ENCODE results near the gene GNAQ. TPM values are rescaled to one million over a fixed set of nuclear protein-coding genes. Genes with fewer than 3 reads are reported as not detected.
A peak's percentile ranks its signal among the peaks of the same experiment; 100 is the strongest.

Gene GNAQ
- total and polyA plus RNA-seq, 8 donors = 55.5 to 95.5 (median 62.8) TPM

DNA sequence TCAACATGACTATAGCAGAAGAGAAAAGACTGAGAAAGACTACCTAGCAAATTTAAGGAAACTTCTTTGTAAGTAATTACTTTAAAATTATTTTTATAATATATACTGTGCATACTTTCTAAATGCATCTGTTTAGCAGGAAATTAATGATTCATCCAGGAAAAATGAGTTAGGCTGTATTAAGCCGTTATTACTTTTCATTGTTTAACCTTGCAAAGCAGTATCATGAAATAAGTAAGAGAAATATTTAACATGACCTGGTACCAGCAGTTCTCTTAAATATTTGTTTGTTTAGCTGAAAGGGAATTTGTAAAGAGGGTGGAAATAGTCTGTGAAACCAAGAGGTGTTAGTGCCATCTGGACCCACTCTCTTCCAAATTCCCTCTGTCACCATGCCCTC is 175.0 kb downstream of the GNAQ start:
- peak overlapping the region in 1 of 2 donors; percentile 14 for H3K27ac ChIP-seq
- H3K9me3 ChIP-seq = no peaks in the 10 kb centered on the region
- H3K27me3 ChIP-seq = no peaks in the 10 kb centered on the region
- intact Hi-C loops (cut with DNase I) = loop anchor here in 1 of 2 donors (10.0 kb wide), 1 partner anchor 58 kb away; no protein-coding TSS in a partner anchor
- DNase-seq (no peak), ATAC-seq (no peak)
- H3K4me1 ChIP-seq = peaks cover 0 to 40% of the 10 kb centered on the region in 2 donors
- TF ChIP-seq, protein P1, sequence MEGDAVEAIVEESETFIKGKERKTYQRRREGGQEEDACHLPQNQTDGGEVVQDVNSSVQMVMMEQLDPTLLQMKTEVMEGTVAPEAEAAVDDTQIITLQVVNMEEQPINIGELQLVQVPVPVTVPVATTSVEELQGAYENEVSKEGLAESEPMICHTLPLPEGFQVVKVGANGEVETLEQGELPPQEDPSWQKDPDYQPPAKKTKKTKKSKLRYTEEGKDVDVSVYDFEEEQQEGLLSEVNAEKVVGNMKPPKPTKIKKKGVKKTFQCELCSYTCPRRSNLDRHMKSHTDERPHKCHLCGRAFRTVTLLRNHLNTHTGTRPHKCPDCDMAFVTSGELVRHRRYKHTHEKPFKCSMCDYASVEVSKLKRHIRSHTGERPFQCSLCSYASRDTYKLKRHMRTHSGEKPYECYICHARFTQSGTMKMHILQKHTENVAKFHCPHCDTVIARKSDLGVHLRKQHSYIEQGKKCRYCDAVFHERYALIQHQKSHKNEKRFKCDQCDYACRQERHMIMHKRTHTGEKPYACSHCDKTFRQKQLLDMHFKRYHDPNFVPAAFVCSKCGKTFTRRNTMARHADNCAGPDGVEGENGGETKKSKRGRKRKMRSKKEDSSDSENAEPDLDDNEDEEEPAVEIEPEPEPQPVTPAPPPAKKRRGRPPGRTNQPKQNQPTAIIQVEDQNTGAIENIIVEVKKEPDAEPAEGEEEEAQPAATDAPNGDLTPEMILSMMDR (IDR thresholded peaks at IDR 0.05) = no peak
- no peak overlapping the region for H3K4me3 ChIP-seq
- peaks cover 0 to 9% of the 10 kb centered on the region in 2 donors for H3K36me3 ChIP-seq

DNA sequence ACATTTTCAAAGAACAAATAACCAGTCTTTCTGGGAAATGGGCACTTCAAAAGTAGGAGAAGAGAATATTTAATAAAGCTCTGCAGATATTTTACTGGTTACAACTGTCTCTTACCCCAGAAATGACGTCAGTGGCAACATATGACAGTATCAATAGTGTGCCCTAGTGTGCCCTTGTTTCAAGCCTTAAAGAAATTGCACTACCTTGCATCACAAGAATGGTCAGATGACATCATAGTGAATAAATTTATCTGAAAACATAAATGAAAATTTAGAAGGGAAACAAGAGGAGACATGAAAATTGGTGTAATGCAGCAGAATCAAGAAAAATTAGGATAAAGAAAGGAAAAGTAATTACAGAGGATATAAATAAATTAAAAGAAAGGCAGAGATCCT is 176.7 kb downstream of the GNAQ start:
- Histone ChIP-seq H3K4me1 (peaks cover 0 to 55% of the 10 kb centered on the region in 2 donors), H3K36me3 (no peaks in the 10 kb centered on the region), H3K4me3 (no peak overlapping the region), H3K27me3 (no peaks in the 10 kb centered on the region), H3K27ac (no peak overlapping the region), H3K9me3 (no peaks in the 10 kb centered on the region)
- no peak for ATAC-seq
- no peak for DNase-seq
- intact Hi-C loops (cut with DNase I) = loop anchor here in 1 of 2 donors (10.0 kb wide), 1 partner anchor 60 kb away; no protein-coding TSS in a partner anchor
- TF ChIP-seq, protein P1 (IDR thresholded peaks at IDR 0.05) = no peak

DNA sequence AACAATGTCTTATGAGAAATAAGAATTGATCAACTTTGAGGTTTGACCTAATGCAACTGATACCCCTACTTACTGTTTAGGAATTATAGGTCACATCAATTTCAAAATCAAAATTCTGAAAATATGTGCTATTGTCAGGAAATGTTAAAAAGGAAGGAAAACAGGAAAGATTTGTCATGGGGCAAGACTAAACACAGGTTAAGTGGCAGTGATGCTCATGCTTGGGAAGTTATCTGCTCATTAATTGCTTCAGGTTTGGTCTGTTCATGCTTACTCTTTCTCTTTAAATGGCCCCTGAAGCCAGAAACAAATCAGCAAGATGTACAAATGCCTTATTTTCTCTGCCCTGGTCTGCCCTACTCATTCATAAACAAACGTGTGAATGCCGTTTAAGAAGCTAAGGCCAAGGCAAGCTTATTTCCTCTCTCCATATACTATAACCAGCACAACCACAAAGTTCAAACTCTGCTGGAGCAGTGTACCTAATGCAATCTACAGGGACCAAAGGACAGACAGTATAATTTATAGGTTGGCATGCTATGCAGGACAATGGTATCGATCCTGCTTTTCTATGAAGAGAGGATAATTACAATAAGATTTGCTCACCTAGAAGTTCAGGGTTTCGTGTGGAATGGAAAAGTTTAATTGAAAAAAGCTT is 177.2 kb downstream of the GNAQ start:
- no peak overlapping the region for H3K27ac ChIP-seq
- intact Hi-C loops (cut with DNase I) = loop anchor here in 1 of 2 donors (10.0 kb wide), 1 partner anchor 60 kb away; no protein-coding TSS in a partner anchor
- ATAC-seq = no peak

DNA sequence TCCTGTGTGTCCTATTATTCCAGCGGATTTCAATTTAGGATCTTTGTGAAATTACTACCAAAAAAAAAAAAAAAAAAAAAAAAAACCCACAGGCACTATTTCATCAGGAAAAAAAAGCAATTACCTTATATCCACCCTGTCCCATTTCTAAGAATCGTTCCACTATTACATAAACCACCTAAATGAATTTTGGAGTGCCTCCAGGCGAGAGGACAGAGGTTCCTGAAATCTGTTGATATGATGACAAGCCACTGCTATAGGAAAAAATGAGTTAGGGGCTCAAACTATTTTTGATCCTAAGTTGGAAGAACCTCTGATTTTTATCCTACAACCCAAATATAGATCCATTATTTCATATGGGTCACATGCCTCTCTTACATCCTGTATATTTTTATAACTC is 177.9 kb downstream of the GNAQ start:
- ATAC-seq (no peak), DNase-seq (no peak)
- H3K36me3 ChIP-seq = no peaks in the 10 kb centered on the region
- H3K9me3 ChIP-seq = no peaks in the 10 kb centered on the region
- intact Hi-C loops (cut with DNase I) = loop anchor here in 1 of 2 donors (10.0 kb wide), 1 partner anchor 61 kb away; no protein-coding TSS in a partner anchor
- no peaks in the 10 kb centered on the region for H3K27me3 ChIP-seq
- no peak overlapping the region for H3K4me3 ChIP-seq
- H3K27ac ChIP-seq = peak overlapping the region in 1 of 2 donors; percentile 64
- H3K4me1 ChIP-seq = peaks cover 5 to 67% of the 10 kb centered on the region in 2 donors
- TF ChIP-seq, protein P1 (IDR thresholded peaks at IDR 0.05) = no peak

More for the DNA sequence above, 177.2 kb downstream of the GNAQ start:
- peaks cover 0 to 60% of the 10 kb centered on the region in 2 donors for H3K4me1 ChIP-seq
- no peak for DNase-seq
- no peaks in the 10 kb centered on the region for H3K27me3 ChIP-seq
- TF ChIP-seq, protein P1 (IDR thresholded peaks at IDR 0.05) = no peak
- no peaks in the 10 kb centered on the region for H3K36me3 ChIP-seq
- H3K4me3 ChIP-seq = no peak overlapping the region
- no peaks in the 10 kb centered on the region for H3K9me3 ChIP-seq

DNA sequence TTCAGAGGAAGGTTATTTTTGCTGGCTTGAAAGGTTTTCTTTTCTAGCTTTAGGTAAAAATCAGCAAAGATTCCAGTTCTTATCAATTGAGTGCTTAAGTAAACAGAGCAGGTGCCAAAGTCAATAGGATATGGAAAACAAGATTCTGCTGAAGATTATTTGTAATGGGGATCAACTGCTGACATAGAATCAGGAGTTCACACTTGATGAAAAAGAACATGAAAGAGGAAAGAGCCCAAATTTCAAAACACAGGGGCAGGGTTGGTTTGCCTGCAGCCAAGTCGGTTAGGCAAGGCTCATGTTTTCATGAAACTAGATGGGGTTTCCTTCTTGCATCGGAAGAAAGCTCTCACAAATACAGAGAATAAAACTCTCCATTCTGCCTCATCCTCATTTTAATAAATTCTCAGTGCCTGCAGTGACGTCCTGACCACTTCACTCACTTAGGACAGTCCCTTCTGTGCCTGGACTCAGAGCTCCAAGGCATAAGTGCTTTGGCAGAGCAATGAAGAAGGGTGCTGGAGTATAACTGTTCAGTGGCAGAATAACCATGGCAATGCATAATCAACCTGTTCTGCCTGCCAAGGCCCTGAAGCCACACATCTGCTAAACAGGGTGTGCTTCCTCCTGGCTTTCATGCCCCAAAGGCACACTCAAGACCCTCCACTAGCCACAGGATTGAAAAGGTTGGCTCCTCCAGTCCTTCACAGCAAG is 179.6 kb downstream of the GNAQ start:
- intact Hi-C loops (cut with DNase I) = loop anchor here in 1 of 2 donors (10.0 kb wide), 1 partner anchor 63 kb away; no protein-coding TSS in a partner anchor
- H3K36me3 ChIP-seq = no peaks in the 10 kb centered on the region
- peak overlapping the region; percentile 10 to 64 for H3K27ac ChIP-seq

More for the DNA sequence above, 179.6 kb downstream of the GNAQ start:
- Histone ChIP-seq H3K27me3 (no peaks in the 10 kb centered on the region), H3K4me1 (peaks cover 16 to 84% of the 10 kb centered on the region in 2 donors), H3K9me3 (no peaks in the 10 kb centered on the region), H3K4me3 (no peak overlapping the region)
- TF ChIP-seq, protein P1 (IDR thresholded peaks at IDR 0.05) = no peak
- ATAC-seq (peak; percentile 42), DNase-seq (no peak)
